Neuron (in vitro differentiated cells): ENCODE measurements around the gene AZGP1.

Experiments used
- H2AFZ ChIP-seq: one replicate; pipeline ENCODE4 v1.6.1; 2013; ENCODE audit warnings: low read depth, mild to moderate bottlenecking, inconsistent platforms, low read length, moderate library complexity
- H3K27me3 ChIP-seq: one replicate; pipeline ENCODE4 v1.6.1; 2013; ENCODE audit warnings: low read length; ENCODE audit not compliant: insufficient read depth
- H3K36me3 ChIP-seq: one replicate; pipeline ENCODE4 v1.6.1; 2013; ENCODE audit warnings: low read length; ENCODE audit not compliant: insufficient read depth
- H3K4me1 ChIP-seq: one replicate; pipeline ENCODE4 v1.6.1; 2013; ENCODE audit warnings: low read length; ENCODE audit not compliant: insufficient read depth
- H3K4me3 ChIP-seq: 2 replicates; pipeline ENCODE4 v1.5.1; 2013; ENCODE audit warnings: mild to moderate bottlenecking, low read length, moderate library complexity
- H3K9me3 ChIP-seq: one replicate; pipeline ENCODE4 v1.6.1; 2013; ENCODE audit warnings: low read length

AZGP1 gene

GRCh38 chr7:99928994-99929729 lies 46.7 kb downstream of the AZGP1 start, which contains the start of gene GJC3:
GJC3 (minus strand) TSS chr7:99929620; CDS start chr7:99929620, 0 bp downstream.
- Histone ChIP-seq H2AFZ (no peak within 1 kb of the TSS), H3K36me3 (no peaks in the 10 kb centered on the region), H3K9me3 (no peaks in the 10 kb centered on the region), H3K27me3 (peaks cover 27% of the 10 kb centered on the region), H3K4me3 (no peak within 1 kb of the TSS), H3K4me1 (no peaks in the 10 kb centered on the region)

GRCh38 chr7:99928188-99928587 lies 47.6 kb downstream of the AZGP1 start:
- Histone ChIP-seq H3K4me3 (no peak overlapping the region), H2AFZ (no peak overlapping the region), H3K4me1 (no peaks in the 10 kb centered on the region), H3K36me3 (no peaks in the 10 kb centered on the region), H3K27me3 (peaks cover 23% of the 10 kb centered on the region), H3K9me3 (no peaks in the 10 kb centered on the region)

DNA sequence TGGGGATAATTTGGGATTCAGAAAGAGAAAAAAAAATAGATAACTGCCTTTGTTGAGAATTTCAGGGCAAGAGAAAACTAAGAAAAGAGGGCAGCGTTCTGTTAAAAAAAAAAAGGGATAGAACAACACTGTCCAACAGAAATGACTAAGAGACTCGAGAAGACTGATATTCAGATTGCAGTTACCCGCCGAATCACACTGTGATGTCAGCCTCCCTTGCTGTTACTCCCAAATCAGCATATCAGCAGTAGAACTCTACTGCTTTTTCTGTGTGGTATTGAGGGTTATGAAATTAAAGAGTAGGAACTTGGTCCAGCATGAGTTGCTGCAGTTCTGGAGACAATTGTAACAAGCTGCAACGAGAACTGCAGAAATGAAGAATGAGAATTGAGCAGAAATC lies 48.3 kb downstream of the AZGP1 start:
- Histone ChIP-seq H3K27me3 (peaks cover 23% of the 10 kb centered on the region), H2AFZ (no peak overlapping the region), H3K9me3 (no peaks in the 10 kb centered on the region), H3K4me1 (no peaks in the 10 kb centered on the region), H3K4me3 (no peak overlapping the region), H3K36me3 (no peaks in the 10 kb centered on the region)

GRCh38 chr7:99926321-99926720 lies 49.5 kb downstream of the AZGP1 start:
- H3K27me3 ChIP-seq = peaks cover 23% of the 10 kb centered on the region
- H3K4me3 ChIP-seq = no peak overlapping the region
- no peaks in the 10 kb centered on the region for H3K36me3 ChIP-seq
- H2AFZ ChIP-seq = no peak overlapping the region
- H3K4me1 ChIP-seq = no peaks in the 10 kb centered on the region
- no peaks in the 10 kb centered on the region for H3K9me3 ChIP-seq

DNA sequence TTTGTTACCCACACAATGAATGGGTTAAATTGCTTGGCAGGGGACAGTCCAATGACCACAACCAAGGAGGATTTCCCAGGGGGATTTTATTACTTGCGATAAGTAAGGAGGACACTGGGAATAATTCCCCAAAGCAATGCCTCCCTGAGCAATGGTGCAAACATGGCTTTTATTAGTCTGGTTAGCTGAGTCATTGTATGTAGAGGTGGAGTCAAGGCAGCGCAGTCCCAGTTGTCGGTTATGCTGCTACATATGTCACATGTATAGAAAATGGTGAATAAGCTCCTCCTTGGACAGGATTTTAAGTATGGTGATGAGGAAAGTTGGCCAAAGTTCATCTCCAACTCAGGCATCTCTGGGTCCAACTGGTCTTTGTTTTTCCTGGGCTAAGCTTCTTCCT lies 52.6 kb downstream of the AZGP1 start:
- no peaks in the 10 kb centered on the region for H3K4me1 ChIP-seq
- H3K9me3 ChIP-seq = no peaks in the 10 kb centered on the region
- H3K4me3 ChIP-seq = no peak overlapping the region
- no peak overlapping the region for H2AFZ ChIP-seq
- no peaks in the 10 kb centered on the region for H3K36me3 ChIP-seq
- H3K27me3 ChIP-seq = peaks cover 5% of the 10 kb centered on the region

DNA sequence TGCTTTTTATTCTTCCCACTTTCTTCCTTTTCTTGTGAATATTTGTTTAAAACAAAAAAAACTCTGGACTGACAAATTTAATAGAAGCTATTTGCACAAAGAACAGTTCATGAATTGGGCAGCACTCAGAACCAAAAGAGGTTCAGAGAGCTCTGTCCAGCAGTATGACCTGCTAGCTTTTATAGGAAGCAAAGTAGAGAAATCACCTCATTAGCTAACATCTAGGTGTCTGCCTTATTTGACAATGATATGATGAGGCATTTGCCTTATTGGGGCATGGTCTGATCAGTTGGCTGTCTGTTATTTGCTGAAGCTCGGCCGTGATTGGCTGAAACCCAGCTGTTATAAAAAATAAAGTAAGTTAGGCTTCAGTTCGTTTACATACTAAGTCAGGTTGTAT lies 55.7 kb downstream of the AZGP1 start:
- no peak overlapping the region for H3K4me3 ChIP-seq
- H2AFZ ChIP-seq = no peak overlapping the region
- H3K27me3 ChIP-seq = no peaks in the 10 kb centered on the region
- H3K9me3 ChIP-seq = no peaks in the 10 kb centered on the region
- no peaks in the 10 kb centered on the region for H3K36me3 ChIP-seq
- no peaks in the 10 kb centered on the region for H3K4me1 ChIP-seq

DNA sequence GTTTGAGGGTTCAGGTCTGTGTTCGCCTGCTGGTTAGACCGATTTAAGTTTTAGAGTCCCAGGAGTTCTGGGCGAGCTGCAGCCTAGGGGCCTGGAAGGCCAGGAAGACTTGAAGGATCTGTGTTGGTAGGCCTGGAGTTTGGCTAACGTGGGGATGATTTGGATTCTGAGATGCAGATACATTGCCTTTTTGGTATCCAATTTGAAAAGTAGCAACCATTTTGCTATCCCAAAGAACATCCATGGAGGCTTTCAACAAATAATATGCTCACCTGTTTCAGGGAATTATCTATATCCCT lies 56.1 kb downstream of the AZGP1 start:
- Histone ChIP-seq H3K4me3 (no peak overlapping the region), H2AFZ (no peak overlapping the region), H3K27me3 (no peaks in the 10 kb centered on the region), H3K4me1 (no peaks in the 10 kb centered on the region), H3K36me3 (no peaks in the 10 kb centered on the region), H3K9me3 (no peaks in the 10 kb centered on the region)

GRCh38 chr7:99918959-99919813 lies 56.6 kb downstream of the AZGP1 start, which contains the start of gene TRIM4:
TRIM4 (minus strand) TSS chr7:99919530; CDS start chr7:99919401, 129 bp downstream.
- Histone ChIP-seq H3K9me3 (no peaks in the 10 kb centered on the region), H2AFZ (no peak within 1 kb of the TSS), H3K27me3 (no peaks in the 10 kb centered on the region), H3K36me3 (no peaks in the 10 kb centered on the region), H3K4me3 (no peak within 1 kb of the TSS), H3K4me1 (no peaks in the 10 kb centered on the region)
